HepG2 (cell line): ENCODE results near the gene SNRPF.

ENCODE experiments used
- CTCF ChIP-seq: sonication (generic); formaldehyde crosslinking; IDR thresholded peaks from 2 replicates; pipeline ENCODE4 v1.5.0; 2020; ENCODE audit warnings: mild to moderate bottlenecking, missing genetic modification reagents, moderate library complexity
- LBX2 ChIP-seq: sonication (generic); formaldehyde crosslinking; IDR thresholded peaks from 2 replicates; pipeline ENCODE4 v1.5.0; 2020; ENCODE audit warnings: missing genetic modification reagents, mild to moderate bottlenecking, borderline replicate concordance
- SETDB1 ChIP-seq: sonication (generic); formaldehyde crosslinking; IDR thresholded peaks from 2 replicates; pipeline ENCODE4 v1.5.1; 2020; ENCODE audit warnings: missing genetic modification reagents, mild to moderate bottlenecking, borderline replicate concordance
- SP1 ChIP-seq, 2 experiments: fragments of 450-650 bp in 1 of 2; sonication (generic) in 1 of 2; formaldehyde crosslinking in 1 of 2; IDR thresholded peaks; 2 replicates each; pipeline versions ENCODE4 v1.4.0 to v1.6.1; 2016 to 2020; ENCODE audit warnings: missing genetic modification reagents in 1 of 2
- XRCC5 ChIP-seq: fragments of 200-400 bp; formaldehyde crosslinking; optimal IDR thresholded peaks from 2 replicates; pipeline ENCODE3; 2017; ENCODE audit warnings: mild to moderate bottlenecking, low read length
- ZFX ChIP-seq: sonication (generic); formaldehyde crosslinking; IDR thresholded peaks from 2 replicates; pipeline ENCODE4 v1.4.0; 2020; ENCODE audit warnings: mild to moderate bottlenecking, low read depth, missing genetic modification reagents, moderate library complexity
- ZMYM2 ChIP-seq: sonication (generic); formaldehyde crosslinking; IDR thresholded peaks from 2 replicates; pipeline ENCODE4 v1.8.0; 2022; ENCODE audit warnings: mild to moderate bottlenecking, missing genetic modification reagents
- ZNF160 ChIP-seq: sonication (generic); formaldehyde crosslinking; IDR thresholded peaks from 2 replicates; pipeline ENCODE4 v1.8.0; 2022; ENCODE audit warnings: mild to moderate bottlenecking, inconsistent platforms, missing genetic modification reagents
- ZNF512B ChIP-seq: sonication (generic); formaldehyde crosslinking; IDR thresholded peaks from 2 replicates; pipeline ENCODE4 v1.5.1; 2020; ENCODE audit warnings: missing genetic modification reagents, mild to moderate bottlenecking, borderline replicate concordance

- TF ChIP-seq SP1 (IDR thresholded peaks at IDR 0.05) (no peak), SP1 (CRISPR knock-in tag; IDR thresholded peaks at IDR 0.05) (no peak), ZMYM2 (CRISPR knock-in tag) (no peak), XRCC5 (no peak), ZNF160 (CRISPR knock-in tag) (no peak), SETDB1 (CRISPR knock-in tag) (no peak), ZFX (no peak), LBX2 (CRISPR knock-in tag) (no peak), CTCF (CRISPR knock-in tag) (no peak), ZNF512B (CRISPR knock-in tag) (no peak)
These were observed 6.6 kb upstream of the SNRPF start for GRCh38 chr12:95852133-95852532.
